Stomach smooth muscle (tissue), 2 donors: ENCODE measurements around the gene TIMM50.
A peak's percentile ranks its signal among the peaks of the same experiment; 100 is the strongest.
"Not testable (repeated sequence)": the region's sequence is repeated elsewhere in the genome, so short reads cannot be mapped to it uniquely, and the experiment has no call there.

Experiments
- H3K27ac ChIP-seq: one replicate; pipeline ENCODE4 v1.7.0; 2013; ENCODE audit warnings: mild to moderate bottlenecking, low read length, inconsistent platforms
- H3K27me3 ChIP-seq, 2 donors: one replicate each; pipeline ENCODE4 v1.7.0; 2013; ENCODE audit warnings: low read length in 2 of 2; ENCODE audit not compliant: insufficient read depth in 2 of 2, control insufficient read depth in 1 of 2
- H3K36me3 ChIP-seq, 2 donors: one replicate each; pipeline ENCODE4 v1.7.0; 2013; ENCODE audit warnings: low read length in 2 of 2; ENCODE audit not compliant: control insufficient read depth in 2 of 2, insufficient read depth in 2 of 2
- H3K4me1 ChIP-seq: one replicate; pipeline ENCODE4 v1.7.0; 2013; ENCODE audit warnings: low read length; ENCODE audit not compliant: control insufficient read depth, insufficient read depth
- H3K4me3 ChIP-seq, 2 donors: one replicate each; pipeline ENCODE4 v1.7.0; 2013; ENCODE audit warnings: low read length in 2 of 2
- H3K9ac ChIP-seq, 2 donors: one replicate each; pipeline ENCODE4 v1.7.0; 2013; ENCODE audit warnings: low read length in 2 of 2, mild to moderate bottlenecking in 1 of 2
- H3K9me3 ChIP-seq, 2 donors: one replicate each; pipeline ENCODE4 v1.7.0; 2013; ENCODE audit warnings: low read length in 2 of 2; ENCODE audit not compliant: control insufficient read depth in 2 of 2
- donor health status: healthy.
- donor health status: Pancreatic carcinoma.

TIMM50 gene

GRCh38 chr19:39470724-39471339, 9.8 kb upstream of the TIMM50 start:
- H3K4me3 ChIP-seq: no peak overlapping the region
- H3K9me3 ChIP-seq: no peaks in the 10 kb centered on the region
- H3K27me3 ChIP-seq: no peaks in the 10 kb centered on the region
- H3K27ac ChIP-seq: no peak overlapping the region
- H3K9ac ChIP-seq: no peak overlapping the region
- no peaks in the 10 kb centered on the region for H3K4me1 ChIP-seq
- H3K36me3 ChIP-seq: peaks cover 83 to 84% of the 10 kb centered on the region in 2 donors

GRCh38 chr19:39471756-39472536, 8.7 kb upstream of the TIMM50 start:
- Histone ChIP-seq H3K4me1 (no peaks in the 10 kb centered on the region), H3K36me3 (peaks cover 81 to 84% of the 10 kb centered on the region in 2 donors), H3K9me3 (no peaks in the 10 kb centered on the region), H3K27me3 (no peaks in the 10 kb centered on the region), H3K9ac (no peak overlapping the region), H3K27ac (no peak overlapping the region), H3K4me3 (no peak overlapping the region)

GRCh38 chr19:39472746-39473442, 7.7 kb upstream of the TIMM50 start:
- no peak overlapping the region for H3K27ac ChIP-seq
- H3K9me3 ChIP-seq: no peaks in the 10 kb centered on the region
- H3K27me3 ChIP-seq: no peaks in the 10 kb centered on the region
- peaks cover 74 to 77% of the 10 kb centered on the region in 2 donors for H3K36me3 ChIP-seq
- no peak overlapping the region for H3K4me3 ChIP-seq
- H3K4me1 ChIP-seq: no peaks in the 10 kb centered on the region
- no peak overlapping the region for H3K9ac ChIP-seq

GRCh38 chr19:39473443-39473960, 7.1 kb upstream of the TIMM50 start:
- Histone ChIP-seq H3K27ac (no peak overlapping the region), H3K4me3 (no peak overlapping the region), H3K36me3 (peaks cover 69 to 71% of the 10 kb centered on the region in 2 donors), H3K27me3 (no peaks in the 10 kb centered on the region), H3K9me3 (no peaks in the 10 kb centered on the region), H3K4me1 (no peaks in the 10 kb centered on the region), H3K9ac (no peak overlapping the region)

GRCh38 chr19:39474139-39474620, 6.5 kb upstream of the TIMM50 start:
- no peak overlapping the region for H3K9ac ChIP-seq
- H3K9me3 ChIP-seq: no peaks in the 10 kb centered on the region
- H3K27ac ChIP-seq: no peak overlapping the region
- H3K36me3 ChIP-seq: peaks cover 63 to 64% of the 10 kb centered on the region in 2 donors
- H3K27me3 ChIP-seq: no peaks in the 10 kb centered on the region
- no peaks in the 10 kb centered on the region for H3K4me1 ChIP-seq
- H3K4me3 ChIP-seq: no peak overlapping the region

- Histone ChIP-seq H3K27ac (no peak overlapping the region), H3K36me3 (peaks cover 47 to 49% of the 10 kb centered on the region in 2 donors), H3K9me3 (no peaks in the 10 kb centered on the region), H3K27me3 (no peaks in the 10 kb centered on the region), H3K4me1 (peaks cover 4% of the 10 kb centered on the region), H3K9ac (no peak overlapping the region), H3K4me3 (no peak overlapping the region)
Measured at GRCh38 chr19:39475748-39476147, 4.9 kb upstream of the TIMM50 start.

- H3K4me3 ChIP-seq, H3K9ac ChIP-seq, H3K27ac ChIP-seq, H3K27me3 ChIP-seq, H3K9me3 ChIP-seq: not testable (repeated sequence)
- H3K4me1 ChIP-seq: peaks cover 14% of the 10 kb centered on the region
- peaks cover 17 to 19% of the 10 kb centered on the region in 2 donors for H3K36me3 ChIP-seq
Measured at GRCh38 chr19:39479319-39479801, 1.3 kb upstream of the TIMM50 start.

GRCh38 chr19:39479916-39480315, 722 bp upstream of the TIMM50 start:
- peak overlapping the region; percentile 82 for H3K27ac ChIP-seq
- H3K9ac ChIP-seq: peak overlapping the region; percentile 85 to 90
- peak overlapping the region; percentile 83 to 100 for H3K4me3 ChIP-seq
- peaks cover 14% of the 10 kb centered on the region for H3K4me1 ChIP-seq
- peaks cover 11 to 15% of the 10 kb centered on the region in 2 donors for H3K36me3 ChIP-seq
- H3K9me3 ChIP-seq: no peaks in the 10 kb centered on the region
- no peaks in the 10 kb centered on the region for H3K27me3 ChIP-seq

- H3K4me3 ChIP-seq: peak overlapping the region; percentile 83 to 100
- H3K36me3 ChIP-seq: peaks cover 10 to 18% of the 10 kb centered on the region in 2 donors
- peaks cover 14% of the 10 kb centered on the region for H3K4me1 ChIP-seq
- no peaks in the 10 kb centered on the region for H3K9me3 ChIP-seq
- no peaks in the 10 kb centered on the region for H3K27me3 ChIP-seq
- H3K9ac ChIP-seq: peak overlapping the region; percentile 85 to 96
- H3K27ac ChIP-seq: no peak overlapping the region
Measured at GRCh38 chr19:39481229-39481545, 549 bp downstream of the TIMM50 start.

GRCh38 chr19:39481676-39482075, 1.0 kb downstream of the TIMM50 start:
- Histone ChIP-seq H3K4me3 (peak overlapping the region; percentile 83 to 100), H3K9ac (peak overlapping the region; percentile 85 to 96), H3K4me1 (peaks cover 14% of the 10 kb centered on the region), H3K27me3 (no peaks in the 10 kb centered on the region), H3K36me3 (peaks cover 10 to 19% of the 10 kb centered on the region in 2 donors), H3K27ac (no peak overlapping the region), H3K9me3 (no peaks in the 10 kb centered on the region)
